Mesothelial cell of epicardium (in vitro differentiated cells): ENCODE measurements around the gene SRSF4. TPM values are rescaled to one million over a fixed set of nuclear protein-coding genes. Genes with fewer than 3 reads are reported as not detected.

Experiments used
- DNase-seq, 2 experiments: peaks; one replicate each; pipeline ENCODE4 v3.0.0; 2021; ENCODE audit warnings: low spot score in 2 of 2; ENCODE audit not compliant: unreplicated experiment in 2 of 2
- H3K27ac Mint-ChIP-seq: 2 replicates; pipeline ENCODE4 v1.8.0; 2021; ENCODE audit warnings: mixed read lengths
- H3K27me3 Mint-ChIP-seq: 2 replicates; pipeline ENCODE4 v1.8.0; 2021; ENCODE audit warnings: low read depth, mixed read lengths
- H3K36me3 Mint-ChIP-seq: 2 replicates; pipeline ENCODE4 v1.8.0; 2021; ENCODE audit warnings: mixed read lengths
- H3K4me1 Mint-ChIP-seq: 2 replicates; pipeline ENCODE4 v1.8.0; 2021; ENCODE audit warnings: mixed read lengths
- H3K4me3 Mint-ChIP-seq: 2 replicates; pipeline ENCODE4 v1.8.0; 2021; ENCODE audit warnings: mild to moderate bottlenecking, moderate library complexity, mixed read lengths
- H3K9me3 Mint-ChIP-seq: 2 replicates; pipeline ENCODE4 v1.8.0; 2021; ENCODE audit warnings: mixed read lengths
- total RNA-seq: library from RNA; stranded (reverse); gene quantifications from 3 replicates; pipeline ENCODE4 v1.2.1, GENCODE V29; 2021
- TF ChIP-seq, protein P1 (sequence below): fragments of 200-600 bp; sonication (generic); IDR thresholded peaks from one replicate; pipeline ENCODE4 v1.5.0; 2021; ENCODE audit warnings: antibody characterized with exemption; ENCODE audit not compliant: unreplicated experiment

The SRSF4 gene
- 103 to 107 TPM (median 105 TPM) in 3 replicates for total RNA-seq

DNA sequence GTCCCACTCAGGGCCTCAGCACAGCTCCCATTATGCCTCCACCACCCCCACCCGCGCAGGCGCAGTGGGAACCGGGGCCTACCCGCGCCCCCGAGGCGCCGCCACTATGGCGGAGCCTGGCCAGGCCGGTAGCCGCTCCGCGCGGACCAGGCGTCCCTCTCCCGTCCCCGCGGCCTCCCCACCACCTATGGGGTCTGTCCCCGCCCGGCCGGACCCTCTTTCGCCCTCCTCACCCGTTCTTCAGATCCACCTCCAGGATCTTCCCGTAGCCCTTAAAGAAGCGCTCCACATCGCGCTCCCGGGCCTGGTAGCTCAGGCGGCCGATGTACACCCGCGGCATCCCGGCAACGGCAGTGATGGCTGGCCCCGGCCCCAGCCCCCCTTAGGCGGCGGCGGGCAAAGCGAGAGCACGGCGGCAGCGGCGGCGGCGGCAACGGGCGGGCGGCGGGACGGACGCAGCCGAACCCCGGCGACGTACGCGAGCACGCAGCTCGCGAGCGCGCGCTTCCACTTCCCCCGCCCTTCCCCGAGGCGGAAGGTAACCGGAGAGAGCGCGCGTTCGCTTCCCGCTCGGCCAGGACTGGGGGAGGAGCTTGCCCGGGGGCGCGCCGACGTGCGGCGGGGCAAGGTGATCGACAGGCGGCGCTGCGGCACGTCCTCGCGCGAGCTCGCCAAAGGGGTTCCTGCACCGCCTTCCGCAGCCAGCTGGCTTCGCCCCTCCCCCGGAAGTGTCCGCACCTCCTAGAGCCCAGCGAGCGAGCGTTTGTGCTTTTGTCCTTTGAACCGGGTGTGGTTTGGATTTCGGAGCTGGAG is at the start of gene SRSF4:
Gene SRSF4, minus strand, starts transcription at position 488 of the 813 bp plus-strand sequence. Its CDS starts 148 bp downstream, at position 340.
- H3K27me3 Mint-ChIP-seq = no peaks in the 10 kb centered on the region
- peak; percentile 98 to 99 for DNase-seq
- H3K27ac Mint-ChIP-seq = peak within 1 kb of the TSS; percentile 98
- H3K9me3 Mint-ChIP-seq = no peaks in the 10 kb centered on the region
- peak within 1 kb of the TSS; percentile 97 for H3K4me3 Mint-ChIP-seq
- peaks cover 8% of the 10 kb centered on the region for H3K36me3 Mint-ChIP-seq
- TF ChIP-seq, protein P1, sequence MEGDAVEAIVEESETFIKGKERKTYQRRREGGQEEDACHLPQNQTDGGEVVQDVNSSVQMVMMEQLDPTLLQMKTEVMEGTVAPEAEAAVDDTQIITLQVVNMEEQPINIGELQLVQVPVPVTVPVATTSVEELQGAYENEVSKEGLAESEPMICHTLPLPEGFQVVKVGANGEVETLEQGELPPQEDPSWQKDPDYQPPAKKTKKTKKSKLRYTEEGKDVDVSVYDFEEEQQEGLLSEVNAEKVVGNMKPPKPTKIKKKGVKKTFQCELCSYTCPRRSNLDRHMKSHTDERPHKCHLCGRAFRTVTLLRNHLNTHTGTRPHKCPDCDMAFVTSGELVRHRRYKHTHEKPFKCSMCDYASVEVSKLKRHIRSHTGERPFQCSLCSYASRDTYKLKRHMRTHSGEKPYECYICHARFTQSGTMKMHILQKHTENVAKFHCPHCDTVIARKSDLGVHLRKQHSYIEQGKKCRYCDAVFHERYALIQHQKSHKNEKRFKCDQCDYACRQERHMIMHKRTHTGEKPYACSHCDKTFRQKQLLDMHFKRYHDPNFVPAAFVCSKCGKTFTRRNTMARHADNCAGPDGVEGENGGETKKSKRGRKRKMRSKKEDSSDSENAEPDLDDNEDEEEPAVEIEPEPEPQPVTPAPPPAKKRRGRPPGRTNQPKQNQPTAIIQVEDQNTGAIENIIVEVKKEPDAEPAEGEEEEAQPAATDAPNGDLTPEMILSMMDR = peak; percentile 66
- H3K4me1 Mint-ChIP-seq = peaks cover 34% of the 10 kb centered on the region

DNA sequence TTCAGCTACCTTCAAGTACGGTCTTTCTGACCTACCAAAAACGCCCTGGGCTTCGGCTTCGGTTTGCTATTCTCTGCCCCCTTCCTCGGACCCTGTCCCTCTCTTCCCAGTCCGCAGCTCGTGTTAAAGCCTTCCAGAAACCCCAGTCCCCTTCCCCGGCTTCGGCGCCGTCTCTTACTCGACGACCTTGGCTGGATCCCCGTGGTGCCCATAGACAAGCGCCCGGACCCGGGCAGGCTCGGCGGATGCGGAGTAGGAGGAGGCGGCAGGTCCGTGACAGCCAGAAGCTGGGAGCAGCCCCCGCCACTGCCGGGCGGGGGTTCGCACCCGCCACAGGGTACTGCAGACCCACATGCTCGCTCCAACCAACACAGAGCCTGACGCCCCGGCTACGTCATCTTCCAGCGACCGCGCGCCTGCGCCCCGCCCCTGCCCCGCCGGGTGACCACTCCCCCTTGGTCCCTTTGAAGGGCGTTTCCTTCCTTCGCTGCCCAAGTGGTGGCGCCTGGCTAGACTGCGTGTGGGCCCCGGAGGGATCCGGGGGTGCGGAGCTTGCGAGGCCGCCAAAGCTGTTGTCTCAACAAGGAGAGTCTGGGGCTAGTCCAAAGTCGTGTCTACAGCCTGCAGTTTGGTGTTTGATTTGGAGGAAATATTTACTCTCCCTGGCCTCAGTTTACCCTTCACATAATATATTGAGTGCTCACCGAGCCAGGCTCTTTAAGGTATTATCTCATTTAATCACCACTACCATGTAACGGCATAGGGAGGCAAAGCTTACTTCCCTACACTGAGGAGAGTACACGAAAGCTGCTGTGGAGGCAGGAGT is 49.1 kb upstream of the SRSF4 start, which contains the start of gene MECR:
Gene MECR, minus strand, starts transcription at position 382 of the 826 bp plus-strand sequence. Its CDS starts 28 bp downstream, at position 354.
- H3K9me3 Mint-ChIP-seq = no peaks in the 10 kb centered on the region
- no peaks in the 10 kb centered on the region for H3K36me3 Mint-ChIP-seq
- H3K27me3 Mint-ChIP-seq = peaks cover 6% of the 10 kb centered on the region
- H3K4me1 Mint-ChIP-seq = peaks cover 12% of the 10 kb centered on the region
- TF ChIP-seq, protein P1 = no peak
- peak within 1 kb of the TSS; percentile 85 for H3K4me3 Mint-ChIP-seq
- peak; percentile 90 to 98 for DNase-seq
- peak within 1 kb of the TSS; percentile 95 for H3K27ac Mint-ChIP-seq

DNA sequence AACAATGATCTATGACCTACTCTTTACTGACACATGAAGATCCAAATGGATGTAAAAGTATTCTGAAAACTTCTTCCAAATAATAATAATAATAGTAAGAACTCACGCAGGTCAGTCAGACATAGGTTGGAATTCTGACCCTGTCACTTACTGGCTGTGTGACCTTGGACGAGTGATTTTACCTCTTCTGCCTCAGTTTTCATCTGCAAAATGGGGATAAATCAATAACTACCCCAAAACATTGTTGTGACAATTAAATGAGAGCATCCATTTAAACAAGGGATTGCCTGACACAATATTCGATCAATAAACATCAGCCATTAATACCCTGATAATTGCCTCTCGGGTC is 48.5 kb upstream of the SRSF4 start:
- H3K9me3 Mint-ChIP-seq = no peaks in the 10 kb centered on the region
- no peaks in the 10 kb centered on the region for H3K36me3 Mint-ChIP-seq
- peaks cover 6% of the 10 kb centered on the region for H3K27me3 Mint-ChIP-seq
- no peak for DNase-seq
- TF ChIP-seq, protein P1 = no peak
- H3K27ac Mint-ChIP-seq = peak overlapping the region; percentile 95
- peaks cover 12% of the 10 kb centered on the region for H3K4me1 Mint-ChIP-seq
- peak overlapping the region; percentile 85 for H3K4me3 Mint-ChIP-seq

DNA sequence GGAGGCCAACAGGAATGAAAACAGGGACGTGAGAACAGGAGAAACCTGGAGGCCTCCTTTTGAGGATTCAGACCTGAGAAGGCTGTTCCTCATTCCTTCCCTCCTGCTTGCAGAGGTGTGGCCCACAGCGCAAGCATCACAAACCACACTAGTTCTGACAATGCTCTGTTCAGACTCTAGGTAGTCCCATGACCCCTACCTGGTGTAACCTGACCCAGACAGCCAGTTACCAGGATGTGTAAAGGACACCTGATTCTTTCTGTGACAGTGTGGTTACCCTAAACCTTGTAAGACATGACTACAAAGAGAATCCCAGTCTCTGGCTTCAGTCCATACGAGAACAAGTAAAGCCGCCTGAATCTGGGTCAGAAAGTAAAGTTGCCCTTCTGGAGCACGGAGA is 45.8 kb upstream of the SRSF4 start:
- no peak for DNase-seq

DNA sequence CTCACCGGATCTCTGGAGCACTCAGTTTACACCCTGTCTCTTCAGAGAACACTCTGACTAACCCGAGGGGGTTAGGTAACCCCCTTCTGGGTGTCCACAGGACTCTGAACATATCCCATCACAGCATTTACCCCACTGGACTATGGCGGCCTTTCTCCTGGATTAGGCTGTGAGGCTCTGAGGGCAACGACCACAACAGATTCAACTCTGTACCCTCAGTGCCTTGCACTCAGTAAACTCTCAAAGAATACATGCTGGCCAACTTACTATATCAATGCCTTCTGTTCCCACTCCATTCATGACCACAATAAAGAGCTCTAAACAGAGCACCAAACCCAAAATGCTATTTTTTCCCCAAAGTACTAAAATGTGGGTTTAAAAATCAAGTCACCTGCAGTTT is 43.7 kb upstream of the SRSF4 start:
- Mint-ChIP-seq H3K4me1 (peaks cover 9% of the 10 kb centered on the region), H3K27ac (no peak overlapping the region), H3K4me3 (no peak overlapping the region), H3K9me3 (no peaks in the 10 kb centered on the region), H3K36me3 (peaks cover 7% of the 10 kb centered on the region), H3K27me3 (no peaks in the 10 kb centered on the region)
- TF ChIP-seq, protein P1 = no peak
- DNase-seq = no peak

More for the DNA sequence above, 45.8 kb upstream of the SRSF4 start:
- Mint-ChIP-seq H3K27me3 (no peaks in the 10 kb centered on the region), H3K36me3 (peaks cover 2% of the 10 kb centered on the region), H3K27ac (peak overlapping the region; percentile 43), H3K9me3 (no peaks in the 10 kb centered on the region), H3K4me3 (no peak overlapping the region), H3K4me1 (peaks cover 12% of the 10 kb centered on the region)
- TF ChIP-seq, protein P1 = no peak
